Neural progenitor cell (in vitro differentiated cells): ENCODE results near the gene CACNA1E. TPM values are rescaled to one million over a fixed set of nuclear protein-coding genes. Genes with fewer than 3 reads are reported as not detected.

Source experiments
- DNase-seq: peaks from one replicate; pipeline ENCODE4 v3.0.0-alpha.2; 2016; ENCODE audit warnings: low spot score
- H2AFZ ChIP-seq: fragments of 200-600 bp; sonication (generic); replicated peaks from 2 replicates; pipeline ENCODE4 v1.6.1; 2016; ENCODE audit warnings: antibody characterized with exemption
- H3F3A ChIP-seq: fragments of 200-600 bp; sonication (generic); 2 replicates; pipeline ENCODE4 v1.6.1; 2016; ENCODE audit warnings: antibody characterized with exemption, low read depth
- H3K27ac ChIP-seq: fragments of 200-600 bp; sonication (generic); 2 replicates; pipeline ENCODE4 v1.5.1; 2016; ENCODE audit warnings: mild to moderate bottlenecking
- H3K27me3 ChIP-seq: fragments of 200-600 bp; sonication (generic); 2 replicates; pipeline ENCODE4 v1.6.1; 2016; ENCODE audit warnings: mild to moderate bottlenecking, moderate library complexity
- H3K36me3 ChIP-seq: fragments of 200-600 bp; sonication (generic); 2 replicates; pipeline ENCODE4 v1.5.1; 2016
- H3K4me1 ChIP-seq: fragments of 200-600 bp; sonication (generic); 2 replicates; pipeline ENCODE4 v1.6.1; 2016; ENCODE audit warnings: mixed run types
- H3K4me2 ChIP-seq: fragments of 200-600 bp; sonication (generic); 2 replicates; pipeline ENCODE4 v1.6.1; 2016
- H3K4me3 ChIP-seq: fragments of 200-600 bp; sonication (generic); 2 replicates; pipeline ENCODE4 v1.5.1; 2016
- H3K79me2 ChIP-seq: fragments of 200-600 bp; sonication (generic); 2 replicates; pipeline ENCODE4 v1.6.1; 2016; ENCODE audit warnings: low read depth
- H3K9ac ChIP-seq: fragments of 200-600 bp; sonication (generic); 2 replicates; pipeline ENCODE4 v1.6.1; 2016
- H3K9me3 ChIP-seq: fragments of 200-600 bp; sonication (generic); 2 replicates; pipeline ENCODE4 v1.5.1; 2016; ENCODE audit warnings: low read depth
- H4K20me1 ChIP-seq: fragments of 200-600 bp; sonication (generic); 2 replicates; pipeline ENCODE4 v1.6.1; 2016; ENCODE audit warnings: low read depth
- H3K27ac Mint-ChIP-seq: 3 replicates; pipeline ENCODE4 v1.8.0; 2021; ENCODE audit warnings: mixed read lengths
- H3K27me3 Mint-ChIP-seq: 2 replicates; pipeline ENCODE4 v1.8.0; 2022; ENCODE audit warnings: low read depth, mild to moderate bottlenecking, inconsistent platforms, moderate library complexity, mixed read lengths; ENCODE audit not compliant: insufficient read depth
- H3K36me3 Mint-ChIP-seq: 3 replicates; pipeline ENCODE4 v1.8.0; 2021; ENCODE audit warnings: mixed read lengths
- H3K4me1 Mint-ChIP-seq: 3 replicates; pipeline ENCODE4 v1.8.0; 2021; ENCODE audit warnings: mixed read lengths
- H3K4me3 Mint-ChIP-seq: 3 replicates; pipeline ENCODE4 v1.8.0; 2021; ENCODE audit warnings: mild to moderate bottlenecking, moderate library complexity, mixed read lengths
- H3K9me3 Mint-ChIP-seq: 3 replicates; pipeline ENCODE4 v1.8.0; 2020; ENCODE audit warnings: mixed read lengths
- CTCF ChIP-seq: fragments of 200-600 bp; sonication (generic); IDR thresholded peaks from 2 replicates; pipeline ENCODE4 v1.5.1; 2017; ENCODE audit warnings: antibody characterized with exemption, mild to moderate bottlenecking
- EZH2 ChIP-seq: fragments of 200-600 bp; sonication (generic); IDR thresholded peaks from 2 replicates; pipeline ENCODE4 v1.6.1; 2017; ENCODE audit warnings: antibody characterized with exemption, mild to moderate bottlenecking, moderate library complexity
- EZH2phosphoT487 ChIP-seq: fragments of 200-600 bp; sonication (generic); IDR thresholded peaks from 2 replicates; pipeline ENCODE4 v1.6.1; 2017; ENCODE audit warnings: antibody characterized with exemption
- total RNA-seq: library from RNA; depleted of rRNA; stranded (reverse); fragments of >200 nt; gene quantifications from 2 replicates; pipeline ENCODE4 v1.2.3, GENCODE V29; 2015; ENCODE audit warnings: low replicate concordance

Gene CACNA1E
- total RNA-seq, 1 donor from 2014 or later, result 2.1 TPM

GRCh38 chr1:181517181-181517875, 34.0 kb downstream of the CACNA1E start:
- no peaks in the 10 kb centered on the region for H3K27me3 Mint-ChIP-seq
- peaks cover 8% of the 10 kb centered on the region for H3K4me1 ChIP-seq
- H3K4me1 Mint-ChIP-seq, result peaks cover 4% of the 10 kb centered on the region
- no peaks in the 10 kb centered on the region for H3K9me3 ChIP-seq
- H3F3A ChIP-seq, result no peaks in the 10 kb centered on the region
- no peak overlapping the region for H2AFZ ChIP-seq
- H3K27ac ChIP-seq, result no peak overlapping the region
- H3K27ac Mint-ChIP-seq, result no peak overlapping the region
- no peaks in the 10 kb centered on the region for H3K36me3 ChIP-seq
- no peaks in the 10 kb centered on the region for H3K79me2 ChIP-seq
- no peak overlapping the region for H3K9ac ChIP-seq
- DNase-seq, result no peak
- no peaks in the 10 kb centered on the region for H4K20me1 ChIP-seq
- H3K4me3 Mint-ChIP-seq, result no peak overlapping the region
- no peaks in the 10 kb centered on the region for H3K27me3 ChIP-seq
- H3K36me3 Mint-ChIP-seq, result no peaks in the 10 kb centered on the region
- H3K4me2 ChIP-seq, result no peak overlapping the region
- no peaks in the 10 kb centered on the region for H3K9me3 Mint-ChIP-seq
- H3K4me3 ChIP-seq, result no peak overlapping the region
- TF ChIP-seq EZH2phosphoT487, result no peak
- no peak for TF ChIP-seq EZH2
- no peak for TF ChIP-seq CTCF

- no peaks in the 10 kb centered on the region for H3F3A ChIP-seq
- Mint-ChIP-seq H3K4me1 (peaks cover 4% of the 10 kb centered on the region), H3K4me3 (no peak overlapping the region), H3K27me3 (no peaks in the 10 kb centered on the region), H3K36me3 (no peaks in the 10 kb centered on the region), H3K27ac (no peak overlapping the region), H3K9me3 (no peaks in the 10 kb centered on the region)
- H3K4me3 ChIP-seq, result no peak overlapping the region
- no peak overlapping the region for H2AFZ ChIP-seq
- H3K36me3 ChIP-seq, result no peaks in the 10 kb centered on the region
- H3K9me3 ChIP-seq, result no peaks in the 10 kb centered on the region
- no peak overlapping the region for H3K9ac ChIP-seq
- TF ChIP-seq CTCF (no peak), EZH2phosphoT487 (no peak), EZH2 (no peak)
- H3K4me1 ChIP-seq, result peaks cover 8% of the 10 kb centered on the region
- no peaks in the 10 kb centered on the region for H3K79me2 ChIP-seq
- H4K20me1 ChIP-seq, result no peaks in the 10 kb centered on the region
- no peaks in the 10 kb centered on the region for H3K27me3 ChIP-seq
- no peak overlapping the region for H3K4me2 ChIP-seq
- no peak for DNase-seq
- H3K27ac ChIP-seq, result no peak overlapping the region
Measured at GRCh38 chr1:181518152-181518551, 34.8 kb downstream of the CACNA1E start.

- no peaks in the 10 kb centered on the region for H3K36me3 ChIP-seq
- H3K79me2 ChIP-seq, result no peaks in the 10 kb centered on the region
- H4K20me1 ChIP-seq, result no peaks in the 10 kb centered on the region
- H2AFZ ChIP-seq, result no peak overlapping the region
- no peak for DNase-seq
- H3K36me3 Mint-ChIP-seq, result no peaks in the 10 kb centered on the region
- no peaks in the 10 kb centered on the region for H3K27me3 Mint-ChIP-seq
- TF ChIP-seq EZH2 (no peak), CTCF (no peak), EZH2phosphoT487 (no peak)
- H3K4me1 Mint-ChIP-seq, result no peaks in the 10 kb centered on the region
- no peaks in the 10 kb centered on the region for H3K9me3 Mint-ChIP-seq
- H3F3A ChIP-seq, result no peaks in the 10 kb centered on the region
- no peak overlapping the region for H3K4me2 ChIP-seq
- H3K27ac ChIP-seq, result no peak overlapping the region
- no peak overlapping the region for H3K4me3 ChIP-seq
- H3K9ac ChIP-seq, result no peak overlapping the region
- no peak overlapping the region for H3K27ac Mint-ChIP-seq
- H3K27me3 ChIP-seq, result no peaks in the 10 kb centered on the region
- H3K4me3 Mint-ChIP-seq, result no peak overlapping the region
- peaks cover 8% of the 10 kb centered on the region for H3K4me1 ChIP-seq
- no peaks in the 10 kb centered on the region for H3K9me3 ChIP-seq
Measured at GRCh38 chr1:181522864-181523263, 39.5 kb downstream of the CACNA1E start.
